HG03575 (cell line): ENCODE measurements around the gene DLL1.
"Not testable (repeated sequence)": the region's sequence is repeated elsewhere in the genome, so short reads cannot be mapped to it uniquely, and the experiment has no call there.

Source experiments
- ATAC-seq: cut with Tn5 transposase; IDR thresholded peaks from one replicate; pipeline ENCODE4 v1.9.1; 2021; ENCODE audit not compliant: unreplicated experiment, insufficient number of reproducible peaks, low FRiP score; ENCODE audit errors: extremely low read depth

Gene DLL1, protein sequence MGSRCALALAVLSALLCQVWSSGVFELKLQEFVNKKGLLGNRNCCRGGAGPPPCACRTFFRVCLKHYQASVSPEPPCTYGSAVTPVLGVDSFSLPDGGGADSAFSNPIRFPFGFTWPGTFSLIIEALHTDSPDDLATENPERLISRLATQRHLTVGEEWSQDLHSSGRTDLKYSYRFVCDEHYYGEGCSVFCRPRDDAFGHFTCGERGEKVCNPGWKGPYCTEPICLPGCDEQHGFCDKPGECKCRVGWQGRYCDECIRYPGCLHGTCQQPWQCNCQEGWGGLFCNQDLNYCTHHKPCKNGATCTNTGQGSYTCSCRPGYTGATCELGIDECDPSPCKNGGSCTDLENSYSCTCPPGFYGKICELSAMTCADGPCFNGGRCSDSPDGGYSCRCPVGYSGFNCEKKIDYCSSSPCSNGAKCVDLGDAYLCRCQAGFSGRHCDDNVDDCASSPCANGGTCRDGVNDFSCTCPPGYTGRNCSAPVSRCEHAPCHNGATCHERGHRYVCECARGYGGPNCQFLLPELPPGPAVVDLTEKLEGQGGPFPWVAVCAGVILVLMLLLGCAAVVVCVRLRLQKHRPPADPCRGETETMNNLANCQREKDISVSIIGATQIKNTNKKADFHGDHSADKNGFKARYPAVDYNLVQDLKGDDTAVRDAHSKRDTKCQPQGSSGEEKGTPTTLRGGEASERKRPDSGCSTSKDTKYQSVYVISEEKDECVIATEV

DNA sequence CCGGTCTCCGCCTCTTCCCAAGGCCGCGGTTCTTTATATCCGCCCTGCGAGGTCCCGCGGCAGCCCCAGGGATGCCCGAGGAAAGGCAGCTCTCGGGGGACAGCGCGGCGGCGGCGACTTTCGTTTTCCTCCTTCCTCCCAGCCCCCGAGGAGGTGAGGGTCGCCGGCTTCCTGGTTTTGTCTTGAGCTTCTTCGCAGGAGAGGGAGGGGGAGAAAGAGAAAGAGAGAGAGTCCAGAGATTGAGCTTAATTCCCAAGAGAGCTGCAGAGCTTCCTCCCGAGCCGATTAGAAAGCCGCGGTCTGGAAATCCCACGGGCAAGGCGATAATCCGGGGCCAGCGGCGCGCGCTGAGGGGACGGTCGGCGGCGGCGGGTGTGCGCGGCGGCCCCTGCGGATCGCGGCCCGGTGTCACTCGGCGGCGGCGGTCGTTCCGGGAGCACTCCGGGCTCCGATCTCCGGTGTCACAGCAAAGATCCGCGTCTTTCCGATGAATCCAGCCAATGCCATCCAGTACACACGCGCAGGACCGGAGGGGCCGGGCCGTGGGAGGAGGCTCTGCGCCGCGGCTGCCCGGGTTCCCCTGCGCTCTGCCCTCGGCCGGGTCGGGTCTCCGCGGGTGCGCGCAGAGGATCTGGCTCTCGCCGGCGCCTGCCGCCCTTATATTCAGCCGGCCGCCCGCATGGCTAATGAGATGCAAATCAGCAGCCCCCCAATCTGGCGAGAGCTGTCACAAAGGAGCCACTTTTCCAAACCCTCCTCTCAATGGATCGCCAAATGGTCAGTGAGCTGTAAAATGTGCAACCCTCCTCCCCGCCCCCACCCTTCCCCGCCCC lies at the start of gene DLL1:
TSS of gene DLL1 (minus strand) at position 783 of the 833 bp plus-strand sequence. CDS start 939 bp downstream, outside the sequence.
- ATAC-seq, result no peak

DNA sequence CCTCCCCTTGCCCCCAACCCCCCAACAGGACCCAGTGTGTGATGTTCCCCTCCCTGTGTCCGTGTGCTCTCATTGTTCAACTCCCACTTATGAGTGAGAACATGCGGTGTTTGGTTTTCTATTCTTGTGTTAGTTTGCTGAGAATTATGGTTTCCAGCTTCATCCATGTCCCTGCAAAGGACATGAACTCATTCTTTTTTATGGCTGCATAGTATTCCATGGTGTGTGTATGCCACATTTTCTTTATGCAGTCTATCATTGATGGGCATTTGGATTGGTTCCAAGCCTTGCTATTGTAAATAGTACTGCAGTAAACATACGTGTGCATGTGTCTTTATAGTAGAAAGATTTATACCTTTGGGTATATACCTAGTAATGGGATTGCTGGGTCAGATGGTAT lies 44.3 kb upstream of the DLL1 start:
- ATAC-seq, result not testable (repeated sequence)

DNA sequence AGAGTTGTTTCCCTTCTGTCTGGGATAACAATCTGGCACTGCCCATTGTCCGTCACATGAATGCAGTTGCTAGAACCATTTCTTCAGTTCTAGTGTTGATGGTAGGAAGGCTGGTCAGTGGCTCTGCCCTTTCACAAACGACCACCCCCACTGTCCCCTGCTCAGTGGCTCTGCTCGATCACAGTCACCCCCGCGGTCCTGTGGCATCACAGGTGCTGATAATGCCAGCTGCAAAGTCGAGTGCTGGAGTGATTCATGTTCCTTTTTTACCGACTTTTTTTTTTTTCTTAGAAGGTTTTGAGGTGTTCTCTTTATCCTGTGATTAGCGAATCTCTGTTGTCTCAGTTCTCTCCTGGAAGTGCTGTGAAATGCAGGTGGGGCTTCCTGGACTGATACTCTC lies 38.4 kb upstream of the DLL1 start:
- no peak for ATAC-seq

DNA sequence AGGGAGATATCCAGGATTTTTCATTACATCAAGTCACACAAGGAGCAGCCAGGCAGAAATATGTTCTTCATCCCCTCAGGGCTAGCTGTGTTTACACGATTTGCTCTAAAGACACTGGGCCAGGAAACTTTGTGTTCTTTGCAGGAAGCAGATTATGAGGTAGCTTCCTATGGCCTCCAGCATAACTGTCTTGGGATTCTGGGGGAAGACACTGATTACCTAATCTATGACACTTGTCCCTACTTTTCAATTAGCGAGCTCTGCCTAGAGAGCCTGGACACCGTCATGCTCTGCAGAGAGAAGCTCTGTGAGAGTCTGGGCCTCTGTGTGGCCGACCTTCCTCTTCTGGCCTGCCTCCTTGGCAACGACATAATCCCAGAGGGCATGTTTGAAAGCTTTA lies 26.8 kb upstream of the DLL1 start:
- no peak for ATAC-seq

DNA sequence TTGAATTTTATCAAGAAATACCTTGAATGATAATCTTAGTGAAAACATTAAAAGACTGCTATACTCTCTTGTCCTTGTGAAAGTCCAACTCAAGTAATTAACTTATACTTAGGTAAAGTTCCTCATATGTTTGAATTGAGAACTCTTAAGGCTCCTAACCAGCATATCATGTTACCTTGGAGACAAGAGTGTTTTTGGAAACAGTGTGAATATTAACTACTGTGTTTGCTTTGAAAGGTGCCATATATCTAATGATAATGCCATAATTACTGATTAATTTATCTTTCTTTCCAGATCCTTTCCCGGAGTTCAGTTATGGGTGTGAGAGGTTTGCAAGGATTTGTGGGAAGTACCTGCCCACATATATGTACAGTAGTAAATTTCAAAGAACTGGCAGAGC lies 26.2 kb upstream of the DLL1 start:
- ATAC-seq, result no peak

DNA sequence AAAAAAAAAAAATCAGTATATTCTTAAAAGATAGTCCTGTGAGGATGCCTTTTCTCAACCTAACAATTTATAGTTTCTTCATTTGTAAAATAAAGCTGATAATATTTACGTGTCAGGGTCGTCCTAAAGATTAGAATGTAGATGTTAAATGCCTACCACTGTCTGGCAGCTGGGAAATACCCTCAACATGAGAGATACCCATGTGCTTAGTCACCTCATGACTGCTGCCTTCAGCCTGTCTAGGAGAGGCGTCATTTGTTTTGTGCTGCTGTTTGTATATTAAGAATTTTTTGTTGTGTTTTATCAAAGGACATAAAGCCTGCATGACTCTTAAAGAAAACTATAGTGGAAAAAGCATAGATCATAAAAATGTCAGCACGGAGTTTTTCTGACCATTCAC lies 25.2 kb upstream of the DLL1 start:
- ATAC-seq, result no peak

DNA sequence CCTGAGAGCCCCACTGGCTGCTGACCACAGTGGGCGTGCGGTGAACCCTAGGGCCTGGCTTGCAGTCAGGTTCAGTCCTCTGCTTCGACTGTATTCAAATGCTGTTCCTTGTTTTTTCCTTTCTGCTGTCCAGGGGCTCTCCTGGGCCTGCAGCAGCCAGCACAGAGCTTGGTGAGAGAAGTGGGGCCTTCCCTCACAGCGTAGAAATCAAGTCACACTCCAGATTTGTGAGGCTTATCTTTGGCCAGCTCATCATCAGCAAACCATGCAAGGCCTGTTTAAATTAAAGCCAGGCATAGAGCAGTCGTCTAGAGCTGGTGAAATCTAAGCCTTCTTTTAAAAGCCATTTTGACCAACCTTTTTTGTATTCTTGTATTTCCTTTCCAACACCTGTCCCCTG lies 24.1 kb upstream of the DLL1 start:
- no peak for ATAC-seq

DNA sequence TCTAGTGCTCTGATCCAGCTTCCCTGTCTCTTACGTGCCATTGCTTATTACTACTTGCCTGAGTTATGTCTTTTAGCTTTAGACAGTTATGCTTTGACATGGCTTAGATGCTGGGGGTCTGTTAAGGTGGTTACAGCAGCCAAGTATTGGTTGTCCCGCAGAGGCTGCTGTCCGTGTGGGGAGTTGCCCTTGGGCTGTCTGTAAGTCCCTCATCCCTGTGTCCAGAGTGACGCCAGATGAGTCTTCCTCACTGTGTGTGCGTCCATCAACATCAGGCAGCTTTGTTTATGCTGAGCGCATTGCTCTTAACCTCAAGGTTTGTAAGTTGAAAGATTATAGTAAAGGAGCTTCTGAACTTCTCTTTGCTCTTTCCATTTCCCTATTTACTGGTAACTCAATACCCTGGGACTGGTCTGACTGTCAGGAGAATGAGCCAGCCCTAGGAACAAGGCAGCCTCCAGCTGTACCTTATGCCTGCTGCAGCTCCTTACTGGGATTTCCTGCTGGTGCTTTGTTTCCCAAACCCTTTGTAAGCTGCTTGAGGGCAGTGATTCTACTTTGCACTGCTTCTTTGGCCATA lies 22.9 kb upstream of the DLL1 start:
- no peak for ATAC-seq

DNA sequence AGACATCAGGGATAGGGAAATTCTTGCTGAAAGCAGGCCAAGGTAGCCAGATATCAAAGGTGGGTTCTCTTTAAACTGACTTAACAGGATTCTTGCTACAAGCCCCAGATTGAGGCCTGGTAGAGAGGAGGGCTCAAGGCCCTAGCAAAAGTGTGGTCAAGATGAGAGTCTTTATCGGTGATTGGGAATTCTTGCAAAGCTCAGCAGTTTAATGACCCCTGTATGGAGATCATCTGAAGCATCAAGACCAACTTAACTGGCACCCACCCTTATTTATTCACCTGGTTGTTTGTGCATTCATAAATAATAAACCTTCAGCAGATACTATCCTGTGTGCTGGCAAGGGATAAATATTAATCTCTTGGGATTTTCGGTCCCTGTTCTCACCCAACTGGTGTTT lies 22.0 kb upstream of the DLL1 start:
- ATAC-seq, result no peak

DNA sequence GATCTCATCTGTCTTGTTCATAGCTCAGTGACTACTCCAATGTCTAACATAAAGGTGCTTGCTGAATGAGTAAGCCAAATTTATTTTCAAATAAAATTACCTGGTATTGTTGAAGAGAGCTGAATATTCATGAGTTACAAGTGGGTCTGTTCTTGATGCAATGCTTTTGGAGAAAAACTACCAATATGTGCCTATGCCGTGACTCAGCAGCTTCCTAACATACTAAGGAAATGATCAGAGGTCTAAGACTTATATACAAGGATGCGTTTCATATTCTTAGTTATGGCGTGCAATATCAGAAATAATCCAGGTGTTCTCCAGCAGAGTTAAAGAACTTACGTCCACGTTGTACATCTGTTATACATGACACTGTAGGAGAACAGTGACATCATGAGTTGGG lies 20.8 kb upstream of the DLL1 start:
- ATAC-seq, result no peak

DNA sequence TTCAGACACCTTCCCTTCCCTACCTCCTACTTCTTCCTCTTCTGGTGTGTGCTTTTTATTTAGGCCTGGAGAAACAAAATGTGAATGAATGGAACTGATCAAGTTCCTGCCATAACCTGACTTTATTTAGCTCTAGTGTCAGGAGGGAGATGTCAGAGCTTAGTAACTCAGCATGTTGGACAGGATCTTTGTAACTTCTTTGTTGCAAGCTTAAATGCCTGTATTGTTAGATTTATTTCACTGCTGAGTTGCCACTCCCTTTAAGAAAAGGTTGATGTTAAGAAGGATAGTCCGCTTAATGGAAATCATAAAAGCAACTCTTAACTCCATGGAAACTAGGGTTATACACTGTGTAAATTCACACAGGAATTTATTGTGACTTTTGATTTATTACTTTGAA lies 17.9 kb upstream of the DLL1 start:
- ATAC-seq, result no peak

DNA sequence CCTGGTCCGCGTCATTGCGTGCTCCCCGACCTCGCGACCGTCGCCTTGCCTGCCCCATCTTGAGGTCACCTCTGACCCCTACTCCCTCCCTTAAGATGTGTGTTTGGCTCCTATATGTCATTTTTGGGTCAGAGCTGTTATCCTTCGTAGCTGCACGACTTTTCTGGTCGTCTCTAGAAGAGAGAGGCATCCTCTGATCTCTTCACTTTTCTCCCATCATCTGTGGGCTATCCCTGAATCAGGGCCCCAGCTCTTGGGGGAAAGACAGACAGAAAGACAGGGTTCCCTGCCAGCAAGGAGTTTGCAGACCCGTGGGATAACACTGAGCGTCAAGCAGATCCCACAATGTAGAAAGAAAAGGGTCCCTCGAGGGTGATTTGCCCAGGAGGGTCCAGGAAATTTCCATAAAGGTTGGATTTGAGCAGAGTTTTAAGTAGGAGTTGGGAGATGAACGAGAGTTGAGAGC lies 16.2 kb upstream of the DLL1 start:
- ATAC-seq, result no peak

DNA sequence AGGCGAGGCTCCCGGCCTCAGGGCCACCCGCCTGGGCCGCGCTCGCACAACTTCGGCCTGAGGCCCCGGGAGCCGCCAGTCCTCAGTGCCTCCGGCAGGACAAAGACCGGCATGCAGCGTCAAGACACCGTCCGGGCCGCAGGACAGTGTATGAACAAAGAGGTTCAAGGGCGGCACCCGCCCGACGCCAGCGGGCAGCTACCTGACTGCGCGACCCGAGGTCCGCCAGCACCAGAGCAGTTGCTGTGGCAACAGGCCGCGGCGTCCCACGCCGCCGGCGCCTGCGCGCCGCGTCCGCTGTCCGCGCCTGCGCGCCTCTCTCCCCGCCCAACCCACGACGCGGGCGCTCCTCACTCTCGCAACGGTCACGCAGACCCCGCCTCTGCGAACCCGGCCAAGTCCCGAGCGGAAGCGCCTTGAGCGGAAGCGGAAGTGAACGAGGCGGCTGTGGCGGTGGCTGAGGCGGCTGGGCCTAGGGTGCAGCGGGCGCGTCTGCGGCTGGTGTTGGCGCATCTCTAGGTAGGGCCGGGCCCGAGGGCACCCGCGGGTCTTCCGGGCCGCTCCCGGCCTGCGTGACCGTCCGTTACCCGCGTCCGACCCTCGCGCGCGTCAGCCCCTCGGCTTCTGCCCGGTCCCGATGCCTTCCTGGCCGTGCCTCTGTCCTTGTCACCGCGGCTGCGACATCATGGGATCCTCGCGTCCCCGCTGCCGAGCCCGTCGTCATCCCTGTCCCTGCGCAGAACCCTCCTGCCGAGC lies 15.6 kb upstream of the DLL1 start, which contains the start of gene FAM120B:
TSS of gene FAM120B (plus strand) at position 435 of the 756 bp plus-strand sequence. CDS start 10,633 bp downstream, outside the sequence.
- peak; percentile 71 for ATAC-seq

DNA sequence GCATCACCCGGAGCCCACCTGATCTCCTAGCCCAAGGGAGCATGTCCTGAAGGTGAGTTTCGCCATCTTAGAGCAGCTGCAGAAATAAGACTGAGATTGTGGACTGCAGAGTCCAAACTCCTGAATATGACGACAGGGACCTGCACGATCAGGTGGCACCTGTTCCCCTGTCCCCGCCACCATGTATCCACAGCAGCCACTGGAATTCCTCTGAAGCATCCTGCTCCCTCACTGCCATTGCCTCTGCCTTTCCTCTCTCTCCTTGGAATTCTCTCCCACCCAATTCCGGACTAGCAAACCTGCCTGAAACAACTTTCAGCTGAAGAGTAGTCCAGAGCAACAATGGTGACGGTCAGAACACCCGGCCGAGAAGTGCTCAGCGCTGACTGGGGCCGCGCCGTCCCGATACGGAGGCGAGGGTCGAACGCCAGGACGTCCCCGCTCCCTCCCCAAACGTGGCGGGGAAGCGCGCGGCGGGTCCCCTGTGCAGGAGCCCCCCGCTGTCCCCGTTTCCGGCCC lies 15.0 kb upstream of the DLL1 start:
- no peak for ATAC-seq

DNA sequence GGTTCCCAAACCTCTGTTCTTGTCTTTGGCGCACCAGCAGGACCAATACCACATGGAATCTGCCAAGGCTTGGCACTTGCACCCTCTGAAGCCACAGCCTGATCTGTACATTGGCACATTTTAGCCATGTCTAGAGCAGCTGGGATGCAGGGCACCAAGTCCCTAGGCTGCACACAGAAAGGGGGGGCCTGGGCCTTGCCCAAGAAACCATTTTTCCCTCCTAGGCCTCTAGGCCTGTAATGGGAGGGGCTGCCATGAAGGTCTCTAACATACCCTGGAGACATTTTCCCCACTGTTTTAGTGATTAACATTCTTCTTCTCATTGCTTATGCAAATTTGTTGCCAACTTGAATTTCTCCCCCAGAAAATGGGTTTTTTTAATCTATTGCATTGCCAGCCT lies 10.3 kb upstream of the DLL1 start:
- ATAC-seq, result no peak

DNA sequence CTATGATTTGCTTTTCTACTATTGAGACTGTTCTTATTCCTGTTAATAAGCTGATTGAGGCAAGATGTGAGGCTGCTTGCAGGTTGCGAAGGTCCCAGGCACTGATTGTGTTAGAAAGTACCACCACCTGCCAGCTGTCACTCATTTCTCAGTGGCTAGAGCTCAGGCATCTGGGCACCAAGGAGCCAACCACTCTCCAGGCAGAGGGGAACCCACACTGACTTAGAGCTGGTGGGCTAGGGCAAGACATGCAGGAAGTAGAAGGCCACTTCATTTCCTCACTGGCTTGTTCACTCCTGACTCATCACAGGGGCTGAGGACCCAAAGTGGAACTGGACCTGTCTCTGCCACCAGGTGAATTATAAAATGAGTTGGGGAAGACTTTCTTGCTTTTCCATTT lies 7.8 kb upstream of the DLL1 start:
- ATAC-seq, result no peak

DNA sequence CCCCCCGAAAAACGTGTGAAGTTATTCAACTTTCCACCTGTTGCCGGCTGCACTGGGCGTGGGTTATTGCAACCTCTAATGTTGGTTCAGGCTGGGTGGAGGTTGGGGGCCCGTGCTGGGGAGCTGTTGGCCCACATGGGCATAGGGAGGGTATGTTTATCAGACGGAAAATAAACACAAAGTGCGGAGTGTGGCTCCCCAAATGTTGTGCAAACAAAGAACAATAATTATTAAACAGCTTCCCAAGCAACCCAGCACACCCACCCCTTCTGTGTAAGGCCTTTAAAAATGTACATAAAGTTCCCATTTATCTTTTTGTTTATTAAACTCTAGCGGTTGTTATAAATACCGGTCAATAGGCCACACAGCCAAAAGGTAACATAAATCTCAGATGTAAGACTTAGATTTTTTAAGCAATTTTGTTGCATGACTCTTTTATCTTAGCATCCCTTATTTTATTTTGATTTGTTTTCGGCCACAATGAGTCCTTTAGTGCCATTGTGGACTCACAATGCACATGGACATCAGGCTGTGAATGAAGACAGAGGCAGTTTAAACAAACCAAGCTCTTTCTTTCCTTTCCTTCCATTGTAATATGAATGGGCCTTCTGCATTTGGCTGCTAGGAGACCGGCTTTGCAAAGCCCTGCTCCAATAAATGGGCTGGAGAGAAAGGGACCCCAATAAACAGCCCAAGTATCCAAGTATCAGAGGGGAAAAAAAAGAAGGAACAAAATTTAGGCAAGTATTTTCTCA lies 6.9 kb upstream of the DLL1 start:
- ATAC-seq, result no peak
